HG03575 (cell line): Measurements from ENCODE around the gene KLHL29.

ENCODE experiments used
- ATAC-seq: cut with Tn5 transposase; IDR thresholded peaks from one replicate; pipeline ENCODE4 v1.9.1; 2021; ENCODE audit not compliant: unreplicated experiment, insufficient number of reproducible peaks, low FRiP score; ENCODE audit errors: extremely low read depth

The KLHL29 gene

GRCh38 chr2:23531881-23532280 is 146.9 kb downstream of the KLHL29 start:
- no peak for ATAC-seq

- no peak for ATAC-seq
Observed at GRCh38 chr2:23532391-23533337, 147.7 kb downstream of the KLHL29 start.

GRCh38 chr2:23533338-23533695 is 148.3 kb downstream of the KLHL29 start:
- ATAC-seq: no peak

- no peak for ATAC-seq
Observed at GRCh38 chr2:23534771-23535170, 149.8 kb downstream of the KLHL29 start.

GRCh38 chr2:23536326-23536725 is 151.3 kb downstream of the KLHL29 start:
- no peak for ATAC-seq

- ATAC-seq: no peak
Observed at GRCh38 chr2:23537991-23538390, 153.0 kb downstream of the KLHL29 start.

GRCh38 chr2:23538566-23538965 is 153.6 kb downstream of the KLHL29 start:
- ATAC-seq: no peak

GRCh38 chr2:23540804-23541360 is 155.9 kb downstream of the KLHL29 start:
- ATAC-seq: no peak

GRCh38 chr2:23541503-23542229 is 156.7 kb downstream of the KLHL29 start:
- no peak for ATAC-seq

GRCh38 chr2:23542230-23542789 is 157.3 kb downstream of the KLHL29 start:
- no peak for ATAC-seq

- ATAC-seq: no peak
Observed at GRCh38 chr2:23543302-23543701, 158.3 kb downstream of the KLHL29 start.

GRCh38 chr2:23543728-23544127 is 158.7 kb downstream of the KLHL29 start:
- no peak for ATAC-seq

GRCh38 chr2:23544589-23545295 is 159.8 kb downstream of the KLHL29 start:
- no peak for ATAC-seq

GRCh38 chr2:23545396-23545795 is 160.4 kb downstream of the KLHL29 start:
- no peak for ATAC-seq

- ATAC-seq: no peak
Observed at GRCh38 chr2:23545811-23546210, 160.8 kb downstream of the KLHL29 start.

- no peak for ATAC-seq
Observed at GRCh38 chr2:23546913-23547312, 161.9 kb downstream of the KLHL29 start.

GRCh38 chr2:23547725-23548124 is 162.7 kb downstream of the KLHL29 start:
- no peak for ATAC-seq

GRCh38 chr2:23548143-23548769 is 163.3 kb downstream of the KLHL29 start:
- ATAC-seq: no peak

- no peak for ATAC-seq
Observed at GRCh38 chr2:23549051-23549450, 164.1 kb downstream of the KLHL29 start.
